ENCODE measurements around the gene DCN. TPM values are rescaled to one million over a fixed set of nuclear protein-coding genes. Genes with fewer than 3 reads are reported as not detected.

DCN gene
- total RNA-seq: under 0.01 TPM in 1 of 2 replicates, not detected in the other

GRCh38 chr12:91182636-91183455, at the start of gene DCN:
TSS of gene DCN (minus strand) at chr12:91182817. CDS start at chr12:91178552, 4,265 bp downstream.

GRCh38 chr12:91111366-91112325, 71.0 kb downstream of the DCN start, which contains the start of gene LUM:
TSS of gene LUM (minus strand) at chr12:91111494. CDS start at chr12:91108979, 2,515 bp downstream.

Other genes starting within 250 kb of the DCN start
- not detected in 2 replicates for gene CCER1, start 227.6 kb downstream of the DCN start, total RNA-seq
- not detected in 2 replicates for gene EPYC, start 177.8 kb downstream of the DCN start, total RNA-seq
- not detected in 2 replicates for gene KERA, start 124.8 kb downstream of the DCN start, total RNA-seq
- gene LUM, start 71.3 kb downstream of the DCN start, total RNA-seq: under 0.01 TPM in 1 of 2 replicates, not detected in the other